Measurements from ENCODE around the gene SLC22A4.

The SLC22A4 gene

DNA sequence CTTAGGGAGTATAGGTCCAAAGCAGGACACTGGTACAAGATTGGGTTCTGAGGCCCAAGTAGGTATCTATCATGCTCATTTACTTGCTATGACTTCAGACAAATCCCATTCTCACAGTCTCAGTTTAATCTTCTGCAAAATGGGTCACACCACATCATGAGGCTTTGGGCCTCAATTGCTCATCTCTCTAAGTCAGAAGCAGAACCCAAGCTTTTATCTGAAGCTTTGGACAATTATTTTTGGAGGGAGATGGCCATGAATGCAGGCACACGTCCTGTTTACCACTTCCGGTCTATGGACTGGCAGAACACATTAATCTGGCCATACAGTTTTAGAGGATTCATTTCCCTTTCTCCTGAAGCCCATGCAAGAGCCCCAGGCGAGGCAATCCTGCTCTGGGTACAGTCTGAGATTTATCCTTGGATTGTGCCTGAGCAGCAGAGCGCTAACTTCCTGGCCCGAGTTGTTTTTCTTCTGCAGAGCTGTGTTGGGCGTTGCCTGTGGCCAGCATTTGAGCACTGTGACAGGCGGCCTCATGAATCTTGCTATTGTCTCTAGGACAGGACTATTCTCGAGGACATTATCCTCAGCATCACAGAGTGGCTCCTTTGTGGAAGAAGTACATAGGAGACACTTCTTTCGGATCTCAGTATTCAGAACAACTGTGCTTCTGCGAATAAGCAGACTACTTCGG, 16.1 kb downstream of the SLC22A4 start:
- CTCF ChIA-PET: interaction anchor here (1.0 kb wide), 1 partner anchor 73 kb away, joined by 3 read pairs; no protein-coding TSS in a partner anchor

DNA sequence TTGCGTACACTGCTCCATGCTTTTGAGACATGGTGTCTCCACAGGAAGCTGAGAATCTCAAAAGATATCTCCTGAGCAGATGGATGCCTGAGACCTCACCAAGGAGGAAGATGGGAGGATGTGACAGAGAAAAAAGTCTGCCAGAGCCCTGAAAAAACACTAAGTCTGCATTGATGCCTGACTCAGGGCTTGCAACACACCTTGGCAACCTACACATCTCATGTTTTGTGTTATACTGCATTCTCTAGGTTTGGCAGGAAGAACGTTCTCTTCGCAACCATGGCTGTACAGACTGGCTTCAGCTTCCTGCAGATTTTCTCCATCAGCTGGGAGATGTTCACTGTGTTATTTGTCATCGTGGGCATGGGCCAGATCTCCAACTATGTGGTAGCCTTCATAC, 19.2 kb downstream of the SLC22A4 start:
- no peak overlapping the region for H3K4me3 Mint-ChIP-seq
- peaks cover 5% of the 10 kb centered on the region for H3K27me3 Mint-ChIP-seq
- H3K4me1 Mint-ChIP-seq: no peaks in the 10 kb centered on the region
- CTCF ChIA-PET: interaction anchor here (0.8 to 1.0 kb wide), 2 partner anchors 10 to 41 kb away, joined by 3 read pairs; no protein-coding TSS in a partner anchor
- DNase-seq: no peak
- no peaks in the 10 kb centered on the region for H3K9me3 Mint-ChIP-seq
- no peaks in the 10 kb centered on the region for H3K36me3 Mint-ChIP-seq
- no peak overlapping the region for H3K27ac Mint-ChIP-seq

More for the DNA sequence above, 16.1 kb downstream of the SLC22A4 start:
- Mint-ChIP-seq H3K4me3 (no peak overlapping the region), H3K4me1 (no peaks in the 10 kb centered on the region), H3K27me3 (peaks cover 5% of the 10 kb centered on the region), H3K36me3 (no peaks in the 10 kb centered on the region), H3K9me3 (peaks cover 1% of the 10 kb centered on the region), H3K27ac (no peak overlapping the region)
- DNase-seq: no peak

DNA sequence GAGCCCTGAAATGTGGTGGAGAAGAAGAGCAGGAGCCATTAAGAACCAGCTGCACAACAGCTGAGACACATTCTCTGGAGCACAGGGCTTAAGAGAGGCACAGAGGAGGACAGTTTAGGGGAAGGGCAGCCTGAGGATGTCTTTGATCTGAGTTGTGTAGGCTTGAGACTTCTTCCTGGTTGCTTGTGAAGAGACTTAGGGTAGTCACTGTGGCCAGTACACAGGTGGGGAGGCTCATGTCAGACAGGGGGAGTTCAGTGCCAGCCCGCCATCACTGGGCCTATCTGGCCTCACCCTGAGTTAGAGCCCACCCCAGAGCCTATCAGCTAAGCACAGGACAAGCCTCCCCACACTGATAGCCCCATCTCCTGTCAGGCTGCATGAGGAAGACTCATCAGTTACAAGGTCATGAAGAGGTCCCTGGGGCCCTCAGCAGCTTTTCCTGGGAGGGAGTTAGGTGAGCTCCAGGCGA, 19.8 kb downstream of the SLC22A4 start:
- H3K27me3 Mint-ChIP-seq: peaks cover 5% of the 10 kb centered on the region
- H3K9me3 Mint-ChIP-seq: no peaks in the 10 kb centered on the region
- H3K4me3 Mint-ChIP-seq: no peak overlapping the region
- no peaks in the 10 kb centered on the region for H3K4me1 Mint-ChIP-seq
- H3K36me3 Mint-ChIP-seq: no peaks in the 10 kb centered on the region
- no peak overlapping the region for H3K27ac Mint-ChIP-seq
- DNase-seq: no peak
- CTCF ChIA-PET: interaction anchor here (1.0 kb wide), 1 partner anchor 42 kb away, joined by 3 read pairs; no protein-coding TSS in a partner anchor

DNA sequence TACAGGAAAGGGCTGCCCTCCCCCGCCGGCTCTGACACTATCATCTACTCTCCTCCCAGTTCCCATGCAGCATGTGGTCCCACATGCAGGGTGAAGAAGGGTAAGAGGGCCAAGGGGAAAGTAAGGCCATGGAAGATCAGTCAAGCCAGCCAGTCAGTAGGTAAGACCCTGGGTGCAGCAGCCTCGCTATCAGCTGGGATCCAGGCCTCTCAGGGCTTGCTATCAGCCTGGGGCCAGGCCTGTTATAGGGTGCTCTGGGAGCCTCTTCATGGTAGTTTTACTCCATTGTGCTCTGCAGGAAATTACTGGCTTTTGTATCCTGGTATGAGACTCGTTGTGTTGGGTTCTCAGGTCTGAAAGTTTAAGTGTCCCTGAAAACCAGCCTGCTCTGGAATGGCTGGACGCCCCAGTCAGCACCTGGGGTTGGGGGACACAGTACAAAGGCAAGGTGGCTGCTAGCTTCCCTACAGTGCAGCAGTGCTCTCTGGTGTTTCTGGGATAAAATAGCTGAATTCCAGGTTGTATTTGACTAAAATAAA, 21.4 kb downstream of the SLC22A4 start:
- Mint-ChIP-seq H3K4me1 (no peaks in the 10 kb centered on the region), H3K27ac (no peak overlapping the region), H3K4me3 (no peak overlapping the region), H3K36me3 (no peaks in the 10 kb centered on the region), H3K9me3 (no peaks in the 10 kb centered on the region), H3K27me3 (peaks cover 5% of the 10 kb centered on the region)
- no peak for DNase-seq
- CTCF ChIA-PET: interaction anchor here (1.1 kb wide), 1 partner anchor 43 kb away, joined by 3 read pairs; no protein-coding TSS in a partner anchor

DNA sequence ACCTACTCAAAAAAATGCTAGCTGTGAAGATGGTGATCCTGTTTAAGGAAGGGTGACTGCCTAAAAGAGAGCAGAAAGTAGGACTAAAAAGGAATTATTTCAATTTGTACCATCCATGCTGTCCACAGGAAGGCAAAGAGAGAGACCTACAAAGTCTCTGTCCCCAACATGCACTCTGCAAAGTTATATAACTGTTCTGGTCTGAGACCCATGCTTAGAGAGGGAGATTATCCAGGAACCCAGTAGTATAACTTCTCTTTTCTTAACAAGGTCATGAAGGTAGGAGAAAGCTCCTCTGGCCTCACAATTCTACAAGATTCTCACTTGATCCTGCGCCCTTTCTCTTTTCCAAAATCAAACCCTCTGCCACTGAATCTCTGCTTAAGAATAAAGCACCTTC, 25.8 kb downstream of the SLC22A4 start:
- no peaks in the 10 kb centered on the region for H3K4me1 Mint-ChIP-seq
- H3K27me3 Mint-ChIP-seq: peaks cover 1% of the 10 kb centered on the region
- no peaks in the 10 kb centered on the region for H3K36me3 Mint-ChIP-seq
- H3K27ac Mint-ChIP-seq: no peak overlapping the region
- CTCF ChIA-PET: interaction anchor here (1.0 kb wide), 1 partner anchor 82 kb away, joined by 3 read pairs; no protein-coding TSS in a partner anchor
- no peaks in the 10 kb centered on the region for H3K9me3 Mint-ChIP-seq
- no peak for DNase-seq
- no peak overlapping the region for H3K4me3 Mint-ChIP-seq

DNA sequence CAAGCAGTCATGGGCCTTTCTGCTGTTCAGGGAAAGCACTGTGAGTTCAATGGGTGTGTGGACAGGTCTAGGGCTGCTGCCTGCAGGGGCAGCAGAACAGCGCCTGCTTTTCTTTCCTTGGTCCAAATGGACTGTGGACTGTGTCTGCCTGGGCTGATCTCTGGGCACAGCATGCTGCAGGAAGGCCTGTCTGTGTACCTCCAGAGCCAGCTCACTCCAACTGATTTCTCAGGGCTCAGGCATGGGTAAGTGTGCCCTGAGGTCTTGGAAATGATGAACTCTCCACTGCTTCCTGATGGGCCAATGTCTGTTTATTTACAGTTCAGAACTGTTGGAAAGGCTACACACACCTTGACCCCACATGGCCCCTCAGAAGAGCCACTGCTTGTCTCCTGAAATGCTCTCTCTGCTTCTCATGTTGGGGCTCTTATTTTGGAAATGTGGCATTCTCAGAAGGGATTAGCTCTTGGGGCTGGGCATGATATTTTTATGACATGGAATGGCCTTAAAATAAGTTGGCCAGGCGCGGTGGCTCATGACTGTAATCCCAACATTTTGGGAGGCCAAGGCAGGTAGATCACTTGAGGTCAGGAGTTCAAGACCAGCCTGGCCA, 27.0 kb downstream of the SLC22A4 start:
- no peaks in the 10 kb centered on the region for H3K4me1 Mint-ChIP-seq
- no peak overlapping the region for H3K27ac Mint-ChIP-seq
- H3K4me3 Mint-ChIP-seq: no peak overlapping the region
- no peaks in the 10 kb centered on the region for H3K9me3 Mint-ChIP-seq
- CTCF ChIA-PET: no interaction called here
- no peaks in the 10 kb centered on the region for H3K36me3 Mint-ChIP-seq
- DNase-seq: no peak
- no peaks in the 10 kb centered on the region for H3K27me3 Mint-ChIP-seq

DNA sequence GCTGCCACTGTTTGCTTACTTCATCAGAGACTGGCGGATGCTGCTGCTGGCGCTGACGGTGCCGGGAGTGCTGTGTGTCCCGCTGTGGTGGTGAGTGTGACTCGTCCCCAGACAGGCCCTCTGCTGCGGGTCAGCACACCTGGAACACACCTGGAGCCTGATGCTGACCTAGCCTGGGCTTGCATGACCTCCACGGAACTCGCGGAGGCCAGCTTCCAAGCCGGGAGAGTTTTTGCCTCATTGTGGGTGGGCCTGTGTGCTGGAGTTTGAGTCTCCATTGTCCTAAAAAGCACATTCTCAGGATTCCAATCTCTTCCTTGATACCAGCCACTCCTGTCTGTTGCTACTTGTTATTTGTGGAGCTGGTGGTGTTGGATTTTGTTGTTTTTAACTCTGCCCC, 28.1 kb downstream of the SLC22A4 start:
- H3K27me3 Mint-ChIP-seq: no peaks in the 10 kb centered on the region
- CTCF ChIA-PET: no interaction called here

DNA sequence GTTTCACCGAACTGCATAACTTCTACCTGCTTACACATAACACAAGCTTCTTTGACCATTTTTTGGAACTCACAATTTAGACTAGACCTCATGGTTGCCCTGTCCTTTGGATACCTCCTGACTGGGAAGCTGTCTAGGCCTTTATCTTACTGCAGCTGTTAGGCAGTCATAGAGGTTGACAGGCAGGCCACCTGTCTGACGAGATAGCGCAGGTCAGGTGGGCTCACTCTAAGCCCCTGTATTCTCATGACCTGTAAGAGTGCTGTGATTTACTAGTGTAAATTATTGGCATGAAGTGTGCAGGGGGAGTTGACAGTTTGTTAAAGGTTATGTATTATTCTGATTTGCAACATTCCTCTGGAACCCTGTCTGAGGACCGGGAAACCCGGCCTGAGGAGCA, 29.0 kb downstream of the SLC22A4 start:
- Mint-ChIP-seq H3K4me3 (no peak overlapping the region), H3K9me3 (no peaks in the 10 kb centered on the region), H3K27me3 (no peaks in the 10 kb centered on the region), H3K4me1 (no peaks in the 10 kb centered on the region), H3K36me3 (no peaks in the 10 kb centered on the region), H3K27ac (no peak overlapping the region)
- CTCF ChIA-PET: no interaction called here
- DNase-seq: no peak

More for the DNA sequence above, 28.1 kb downstream of the SLC22A4 start:
- H3K27ac Mint-ChIP-seq: no peak overlapping the region
- H3K4me3 Mint-ChIP-seq: no peak overlapping the region
- no peaks in the 10 kb centered on the region for H3K9me3 Mint-ChIP-seq
- DNase-seq: no peak
- no peaks in the 10 kb centered on the region for H3K36me3 Mint-ChIP-seq
- no peaks in the 10 kb centered on the region for H3K4me1 Mint-ChIP-seq

DNA sequence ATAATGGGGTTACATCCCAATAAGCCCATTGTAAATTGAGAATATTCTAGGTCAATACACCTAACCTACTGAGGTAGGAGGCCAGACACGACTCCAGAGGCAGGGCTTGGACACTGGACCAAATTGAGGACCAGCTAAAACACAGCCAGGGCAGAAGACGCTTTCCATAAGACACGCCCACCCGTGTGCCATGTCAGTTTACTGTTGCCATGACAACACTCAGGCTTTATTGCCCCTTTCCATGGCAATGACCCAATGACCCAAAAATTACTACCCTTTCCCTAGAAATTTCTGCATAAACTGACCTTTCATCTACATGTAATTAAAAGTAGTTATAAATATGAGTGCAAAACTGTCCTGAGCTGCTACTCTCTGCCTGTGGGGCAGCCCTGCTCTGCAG, 31.5 kb downstream of the SLC22A4 start:
- no peaks in the 10 kb centered on the region for H3K27me3 Mint-ChIP-seq
- no peaks in the 10 kb centered on the region for H3K36me3 Mint-ChIP-seq
- H3K27ac Mint-ChIP-seq: no peak overlapping the region
- no peaks in the 10 kb centered on the region for H3K9me3 Mint-ChIP-seq
- no peak for DNase-seq
- no peaks in the 10 kb centered on the region for H3K4me1 Mint-ChIP-seq
- H3K4me3 Mint-ChIP-seq: no peak overlapping the region
- CTCF ChIA-PET: no interaction called here

DNA sequence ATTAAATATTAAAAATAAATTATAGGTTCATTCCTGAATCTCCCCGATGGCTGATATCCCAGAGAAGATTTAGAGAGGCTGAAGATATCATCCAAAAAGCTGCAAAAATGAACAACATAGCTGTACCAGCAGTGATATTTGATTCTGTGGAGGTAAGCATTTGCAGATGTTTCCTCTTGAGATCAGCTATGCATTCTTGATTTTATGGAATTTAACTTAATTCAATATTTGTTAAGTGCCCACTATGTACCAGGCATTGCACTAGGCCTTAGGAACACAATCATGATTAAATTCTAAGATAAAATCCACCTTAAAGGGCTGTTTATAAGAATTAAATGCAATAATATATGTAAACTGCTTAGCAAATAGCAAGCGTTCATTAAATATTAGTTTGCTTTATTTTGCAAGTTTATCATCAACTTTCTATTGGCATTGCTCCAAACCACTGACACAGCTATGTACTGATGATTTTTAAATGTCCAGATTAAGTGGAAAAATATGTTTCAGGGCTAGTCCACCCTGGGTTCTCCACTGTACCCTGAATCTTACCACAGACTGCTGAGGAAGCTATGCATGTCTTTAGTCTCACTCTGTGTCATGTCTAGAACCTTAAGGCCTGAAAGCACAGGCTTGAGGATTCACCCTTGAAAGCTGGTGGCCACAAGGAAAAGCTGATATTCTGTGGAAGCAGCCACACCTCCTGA, 33.2 kb downstream of the SLC22A4 start:
- CTCF ChIA-PET: interaction anchor here (1.6 kb wide), 1 partner anchor 55 kb away, joined by 7 read pairs; no protein-coding TSS in a partner anchor
- no peak for DNase-seq
- H3K27me3 Mint-ChIP-seq: no peaks in the 10 kb centered on the region
- H3K9me3 Mint-ChIP-seq: no peaks in the 10 kb centered on the region
- no peaks in the 10 kb centered on the region for H3K36me3 Mint-ChIP-seq
- no peak overlapping the region for H3K27ac Mint-ChIP-seq
- H3K4me3 Mint-ChIP-seq: no peak overlapping the region
- H3K4me1 Mint-ChIP-seq: no peaks in the 10 kb centered on the region

DNA sequence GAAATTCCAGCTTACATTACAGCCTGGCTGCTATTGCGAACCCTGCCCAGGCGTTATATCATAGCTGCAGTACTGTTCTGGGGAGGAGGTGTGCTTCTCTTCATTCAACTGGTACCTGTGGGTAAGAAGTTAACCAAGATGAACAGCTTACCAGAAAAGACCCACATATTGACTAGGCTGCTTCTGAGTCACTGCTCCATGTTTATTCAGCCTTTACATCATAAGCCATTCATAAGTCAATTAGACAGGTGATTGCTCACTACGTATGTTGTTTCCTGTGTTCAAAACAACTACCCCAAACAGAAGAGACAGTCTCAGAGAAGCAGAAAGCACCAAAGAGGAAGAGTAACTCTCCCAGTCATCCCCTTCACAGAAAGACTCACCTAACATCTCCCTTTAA, 40.6 kb downstream of the SLC22A4 start:
- Mint-ChIP-seq H3K4me3 (no peak overlapping the region), H3K27me3 (no peaks in the 10 kb centered on the region), H3K36me3 (no peaks in the 10 kb centered on the region), H3K27ac (no peak overlapping the region), H3K9me3 (no peaks in the 10 kb centered on the region), H3K4me1 (peaks cover 5% of the 10 kb centered on the region)
- CTCF ChIA-PET: interaction anchor here (2.2 kb wide), 1 partner anchor 97 kb away, joined by 8 read pairs; no protein-coding TSS in a partner anchor
- no peak for DNase-seq

DNA sequence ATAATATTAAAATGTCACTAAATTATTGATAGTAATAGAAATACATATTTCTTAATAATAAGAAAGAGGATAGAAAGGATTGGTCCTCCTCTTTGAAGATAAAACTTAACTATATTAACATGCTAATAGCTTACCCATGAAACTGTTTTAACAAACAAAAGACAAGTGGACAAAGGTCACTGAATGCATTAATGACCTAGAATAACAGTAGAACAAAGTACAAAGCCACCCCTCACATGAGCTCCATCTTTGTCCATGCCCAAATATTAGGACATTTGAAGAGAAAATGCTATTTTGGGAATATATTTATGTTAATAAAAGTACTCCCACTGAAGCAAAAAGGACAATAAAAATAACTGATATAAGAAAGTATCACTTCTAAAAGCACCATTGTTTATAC, 41.2 kb downstream of the SLC22A4 start:
- H3K4me3 Mint-ChIP-seq: no peak overlapping the region
- CTCF ChIA-PET: interaction anchor here (0.6 to 0.8 kb wide), 2 partner anchors 27 to 266 kb away, joined by 3 read pairs; no protein-coding TSS in a partner anchor
- no peaks in the 10 kb centered on the region for H3K9me3 Mint-ChIP-seq
- no peak for DNase-seq
- no peak overlapping the region for H3K27ac Mint-ChIP-seq
- no peaks in the 10 kb centered on the region for H3K27me3 Mint-ChIP-seq
- peaks cover 5% of the 10 kb centered on the region for H3K4me1 Mint-ChIP-seq
- no peaks in the 10 kb centered on the region for H3K36me3 Mint-ChIP-seq

DNA sequence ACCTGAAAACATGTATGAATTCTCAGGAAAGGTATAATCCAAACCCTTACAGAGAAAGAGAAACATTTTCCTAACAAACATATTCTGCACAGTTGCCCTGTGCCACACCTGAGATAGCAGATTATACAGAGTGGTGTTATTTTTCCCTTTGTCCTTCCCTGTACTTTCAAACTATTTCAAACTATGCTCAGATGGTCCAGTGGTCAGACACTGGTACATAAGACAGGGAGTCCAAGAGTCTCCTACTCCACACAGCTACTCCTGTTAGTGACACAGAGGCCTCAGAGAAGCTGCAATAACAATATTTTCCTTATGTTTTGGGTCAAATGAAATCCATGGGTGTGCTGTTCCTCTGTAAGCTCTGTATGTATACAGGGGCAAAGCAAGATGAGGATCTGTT, 45.3 kb downstream of the SLC22A4 start:
- Mint-ChIP-seq H3K4me1 (peaks cover 5% of the 10 kb centered on the region), H3K4me3 (no peak overlapping the region), H3K27me3 (no peaks in the 10 kb centered on the region), H3K36me3 (no peaks in the 10 kb centered on the region), H3K27ac (no peak overlapping the region), H3K9me3 (no peaks in the 10 kb centered on the region)
- no peak for DNase-seq
- CTCF ChIA-PET: no interaction called here
